ENCODE measurements around the gene CFAP20.

DNA sequence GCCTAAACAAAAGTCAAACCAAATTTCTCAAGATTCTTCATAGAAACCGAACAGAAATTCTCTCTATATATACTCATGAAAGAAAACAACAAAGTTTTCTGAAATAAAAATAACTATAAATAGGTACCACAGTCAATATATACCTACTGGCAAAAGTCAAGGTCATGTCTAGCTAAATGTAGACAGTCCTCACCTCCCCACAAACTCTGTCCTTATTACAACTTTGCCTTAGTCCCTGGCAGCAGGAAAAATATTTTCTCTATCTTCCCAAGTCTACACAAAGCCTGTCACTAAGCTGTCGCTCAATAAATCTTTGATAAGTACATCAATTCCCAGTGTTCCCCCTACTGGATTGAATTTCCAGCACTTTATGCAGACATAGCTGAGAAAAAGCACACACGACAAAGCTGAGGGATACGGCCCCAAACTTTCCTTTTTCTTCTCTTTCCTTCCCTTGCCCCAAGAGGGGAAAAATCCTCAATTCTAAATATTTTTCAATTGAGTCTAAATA lies 2.7 kb downstream of the CFAP20 start:
- TF ChIP-seq, protein P1, sequence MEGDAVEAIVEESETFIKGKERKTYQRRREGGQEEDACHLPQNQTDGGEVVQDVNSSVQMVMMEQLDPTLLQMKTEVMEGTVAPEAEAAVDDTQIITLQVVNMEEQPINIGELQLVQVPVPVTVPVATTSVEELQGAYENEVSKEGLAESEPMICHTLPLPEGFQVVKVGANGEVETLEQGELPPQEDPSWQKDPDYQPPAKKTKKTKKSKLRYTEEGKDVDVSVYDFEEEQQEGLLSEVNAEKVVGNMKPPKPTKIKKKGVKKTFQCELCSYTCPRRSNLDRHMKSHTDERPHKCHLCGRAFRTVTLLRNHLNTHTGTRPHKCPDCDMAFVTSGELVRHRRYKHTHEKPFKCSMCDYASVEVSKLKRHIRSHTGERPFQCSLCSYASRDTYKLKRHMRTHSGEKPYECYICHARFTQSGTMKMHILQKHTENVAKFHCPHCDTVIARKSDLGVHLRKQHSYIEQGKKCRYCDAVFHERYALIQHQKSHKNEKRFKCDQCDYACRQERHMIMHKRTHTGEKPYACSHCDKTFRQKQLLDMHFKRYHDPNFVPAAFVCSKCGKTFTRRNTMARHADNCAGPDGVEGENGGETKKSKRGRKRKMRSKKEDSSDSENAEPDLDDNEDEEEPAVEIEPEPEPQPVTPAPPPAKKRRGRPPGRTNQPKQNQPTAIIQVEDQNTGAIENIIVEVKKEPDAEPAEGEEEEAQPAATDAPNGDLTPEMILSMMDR (IDR thresholded peaks at IDR 0.05), result no peak
- TF ChIP-seq POLR2A (IDR thresholded peaks at IDR 0.05; ENCODE audit: low read length), result no peak
- TF ChIP-seq, protein P2, sequence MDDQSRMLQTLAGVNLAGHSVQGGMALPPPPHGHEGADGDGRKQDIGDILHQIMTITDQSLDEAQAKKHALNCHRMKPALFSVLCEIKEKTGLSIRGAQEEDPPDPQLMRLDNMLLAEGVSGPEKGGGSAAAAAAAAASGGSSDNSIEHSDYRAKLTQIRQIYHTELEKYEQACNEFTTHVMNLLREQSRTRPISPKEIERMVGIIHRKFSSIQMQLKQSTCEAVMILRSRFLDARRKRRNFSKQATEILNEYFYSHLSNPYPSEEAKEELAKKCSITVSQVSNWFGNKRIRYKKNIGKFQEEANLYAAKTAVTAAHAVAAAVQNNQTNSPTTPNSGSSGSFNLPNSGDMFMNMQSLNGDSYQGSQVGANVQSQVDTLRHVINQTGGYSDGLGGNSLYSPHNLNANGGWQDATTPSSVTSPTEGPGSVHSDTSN (IDR thresholded peaks at IDR 0.05), result no peak
- TF ChIP-seq CHD4 (IDR thresholded peaks at IDR 0.05; ENCODE audit: borderline replicate concordance), result no peak
- TF ChIP-seq, protein P3, sequence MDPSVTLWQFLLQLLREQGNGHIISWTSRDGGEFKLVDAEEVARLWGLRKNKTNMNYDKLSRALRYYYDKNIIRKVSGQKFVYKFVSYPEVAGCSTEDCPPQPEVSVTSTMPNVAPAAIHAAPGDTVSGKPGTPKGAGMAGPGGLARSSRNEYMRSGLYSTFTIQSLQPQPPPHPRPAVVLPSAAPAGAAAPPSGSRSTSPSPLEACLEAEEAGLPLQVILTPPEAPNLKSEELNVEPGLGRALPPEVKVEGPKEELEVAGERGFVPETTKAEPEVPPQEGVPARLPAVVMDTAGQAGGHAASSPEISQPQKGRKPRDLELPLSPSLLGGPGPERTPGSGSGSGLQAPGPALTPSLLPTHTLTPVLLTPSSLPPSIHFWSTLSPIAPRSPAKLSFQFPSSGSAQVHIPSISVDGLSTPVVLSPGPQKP (IDR thresholded peaks at IDR 0.05; ENCODE audit: low read depth, low read length), result no peak
- no peak for TF ChIP-seq JUN (IDR thresholded peaks at IDR 0.05)
- no peak for TF ChIP-seq FOSL2 (IDR thresholded peaks at IDR 0.05)
- TF ChIP-seq FOSL2 (CRISPR knock-in tag; IDR thresholded peaks at IDR 0.05), result no peak
- no peak for TF ChIP-seq MAZ (IDR thresholded peaks at IDR 0.05; ENCODE audit: borderline replicate concordance, low read depth, low read length)
- TF ChIP-seq, protein P4, sequence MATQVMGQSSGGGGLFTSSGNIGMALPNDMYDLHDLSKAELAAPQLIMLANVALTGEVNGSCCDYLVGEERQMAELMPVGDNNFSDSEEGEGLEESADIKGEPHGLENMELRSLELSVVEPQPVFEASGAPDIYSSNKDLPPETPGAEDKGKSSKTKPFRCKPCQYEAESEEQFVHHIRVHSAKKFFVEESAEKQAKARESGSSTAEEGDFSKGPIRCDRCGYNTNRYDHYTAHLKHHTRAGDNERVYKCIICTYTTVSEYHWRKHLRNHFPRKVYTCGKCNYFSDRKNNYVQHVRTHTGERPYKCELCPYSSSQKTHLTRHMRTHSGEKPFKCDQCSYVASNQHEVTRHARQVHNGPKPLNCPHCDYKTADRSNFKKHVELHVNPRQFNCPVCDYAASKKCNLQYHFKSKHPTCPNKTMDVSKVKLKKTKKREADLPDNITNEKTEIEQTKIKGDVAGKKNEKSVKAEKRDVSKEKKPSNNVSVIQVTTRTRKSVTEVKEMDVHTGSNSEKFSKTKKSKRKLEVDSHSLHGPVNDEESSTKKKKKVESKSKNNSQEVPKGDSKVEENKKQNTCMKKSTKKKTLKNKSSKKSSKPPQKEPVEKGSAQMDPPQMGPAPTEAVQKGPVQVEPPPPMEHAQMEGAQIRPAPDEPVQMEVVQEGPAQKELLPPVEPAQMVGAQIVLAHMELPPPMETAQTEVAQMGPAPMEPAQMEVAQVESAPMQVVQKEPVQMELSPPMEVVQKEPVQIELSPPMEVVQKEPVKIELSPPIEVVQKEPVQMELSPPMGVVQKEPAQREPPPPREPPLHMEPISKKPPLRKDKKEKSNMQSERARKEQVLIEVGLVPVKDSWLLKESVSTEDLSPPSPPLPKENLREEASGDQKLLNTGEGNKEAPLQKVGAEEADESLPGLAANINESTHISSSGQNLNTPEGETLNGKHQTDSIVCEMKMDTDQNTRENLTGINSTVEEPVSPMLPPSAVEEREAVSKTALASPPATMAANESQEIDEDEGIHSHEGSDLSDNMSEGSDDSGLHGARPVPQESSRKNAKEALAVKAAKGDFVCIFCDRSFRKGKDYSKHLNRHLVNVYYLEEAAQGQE (IDR thresholded peaks at IDR 0.05), result no peak

All from A549 (cell line).